ENCODE data around the gene PSMD14.

PSMD14 gene

DNA sequence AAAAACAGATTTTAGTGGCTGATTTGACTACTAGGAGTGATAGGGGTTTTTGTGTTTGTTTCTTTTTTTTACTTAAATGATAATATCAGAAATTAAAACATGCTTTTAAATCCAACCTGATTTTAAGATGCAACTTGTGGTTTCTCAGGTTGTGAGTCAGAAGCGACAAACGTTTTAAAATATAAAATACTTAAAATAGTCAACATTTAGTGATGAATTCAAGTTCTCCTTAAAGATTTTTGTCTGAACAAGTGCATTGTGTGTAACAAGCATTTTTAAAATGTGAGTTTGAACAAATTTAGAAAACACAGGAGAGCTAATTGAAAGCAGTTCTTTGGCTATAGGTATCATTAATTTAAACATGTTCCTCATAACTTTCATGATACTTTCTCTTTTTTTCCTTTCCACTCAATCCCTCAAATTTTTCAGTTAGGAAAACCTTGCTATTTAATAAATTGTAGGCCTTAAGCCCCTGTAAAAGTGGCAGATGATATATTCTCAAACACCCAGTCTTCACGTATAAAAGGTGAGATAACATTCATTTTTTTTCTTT is 111.5 kb downstream of the PSMD14 start:
- DNase-seq (ENCODE audit: low read depth): no peak

GRCh38 chr2:161420406-161421074 is 112.3 kb downstream of the PSMD14 start:
- no peak for DNase-seq (ENCODE audit: low read depth)

DNA sequence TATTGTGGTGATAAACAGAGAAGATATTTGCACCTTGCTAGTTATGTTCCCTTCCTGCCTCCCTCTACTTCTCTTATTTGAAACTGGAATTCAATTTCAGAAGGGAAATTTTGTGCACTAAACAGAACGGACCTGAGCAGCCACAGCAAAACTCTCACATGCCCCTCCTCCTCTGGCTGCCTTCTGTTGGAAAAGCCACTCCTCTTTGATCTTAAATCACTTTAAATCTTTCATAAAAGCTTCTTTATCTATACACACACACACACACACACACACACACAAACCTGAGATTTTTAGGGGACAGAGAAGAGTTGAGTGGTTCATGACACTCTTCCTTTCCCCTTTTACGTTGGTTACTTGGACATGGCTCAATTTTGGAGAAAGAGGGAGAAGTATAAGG is 113.5 kb downstream of the PSMD14 start:
- DNase-seq (ENCODE audit: low read depth): no peak

DNA sequence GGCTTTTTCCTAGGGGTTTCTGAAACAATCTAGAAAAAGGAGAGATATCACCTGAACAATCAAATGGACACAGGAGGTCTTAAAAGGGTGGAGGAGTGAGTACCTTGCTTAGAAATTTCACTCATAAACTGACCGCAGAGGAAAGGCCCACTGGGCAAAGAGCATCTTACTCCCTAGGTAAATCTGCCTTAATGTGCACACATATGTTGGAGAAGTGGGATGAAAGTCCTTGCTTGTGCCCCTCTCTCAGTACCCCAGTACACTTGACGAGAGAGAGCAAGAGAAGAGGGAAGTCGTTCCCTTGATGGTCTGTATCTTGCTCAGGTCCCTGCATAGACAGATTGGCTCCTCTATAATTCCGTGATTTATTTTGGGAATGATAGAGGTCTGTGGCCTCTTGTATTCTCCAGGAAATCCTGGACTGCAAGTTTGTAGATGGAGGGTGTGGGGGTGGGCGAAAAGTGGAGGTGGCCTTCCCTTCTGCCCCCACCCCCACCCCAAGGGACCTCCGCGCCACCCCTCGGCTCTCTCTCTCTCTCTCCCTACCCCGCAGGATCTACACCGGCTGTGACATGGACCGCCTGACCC is 114.7 kb downstream of the PSMD14 start:
- DNase-seq (ENCODE audit: low read depth): no peak

DNA sequence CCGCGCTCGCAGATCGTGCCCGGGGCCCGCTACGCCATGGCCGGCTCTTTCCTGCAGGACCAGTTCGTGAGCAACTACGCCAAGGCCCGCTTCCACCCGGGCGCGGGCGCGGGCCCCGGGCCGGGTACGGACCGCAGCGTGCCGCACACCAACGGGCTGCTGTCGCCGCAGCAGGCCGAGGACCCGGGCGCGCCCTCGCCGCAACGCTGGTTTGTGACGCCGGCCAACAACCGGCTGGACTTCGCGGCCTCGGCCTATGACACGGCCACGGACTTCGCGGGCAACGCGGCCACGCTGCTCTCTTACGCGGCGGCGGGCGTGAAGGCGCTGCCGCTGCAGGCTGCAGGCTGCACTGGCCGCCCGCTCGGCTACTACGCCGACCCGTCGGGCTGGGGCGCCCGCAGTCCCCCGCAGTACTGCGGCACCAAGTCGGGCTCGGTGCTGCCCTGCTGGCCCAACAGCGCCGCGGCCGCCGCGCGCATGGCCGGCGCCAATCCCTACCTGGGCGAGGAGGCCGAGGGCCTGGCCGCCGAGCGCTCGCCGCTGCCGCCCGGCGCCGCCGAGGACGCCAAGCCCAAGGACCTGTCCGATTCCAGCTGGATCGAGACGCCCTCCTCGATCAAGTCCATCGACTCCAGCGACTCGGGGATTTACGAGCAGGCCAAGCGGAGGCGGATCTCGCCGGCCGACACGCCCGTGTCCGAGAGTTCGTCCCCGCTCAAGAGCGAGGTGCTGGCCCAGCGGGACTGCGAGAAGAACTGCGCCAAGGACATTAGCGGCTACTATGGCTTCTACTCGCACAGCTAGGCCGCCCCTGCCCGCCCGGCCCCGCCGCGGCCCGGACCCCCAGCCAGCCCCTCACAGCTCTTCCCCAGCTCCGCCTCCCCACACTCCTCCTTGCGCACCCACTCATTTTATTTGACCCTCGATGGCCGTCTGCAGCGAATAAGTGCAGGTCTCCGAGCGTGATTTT is 115.5 kb downstream of the PSMD14 start:
- DNase-seq (ENCODE audit: low read depth): no peak

GRCh38 chr2:161424394-161424769 is 116.2 kb downstream of the PSMD14 start:
- no peak for DNase-seq (ENCODE audit: low read depth)

DNA sequence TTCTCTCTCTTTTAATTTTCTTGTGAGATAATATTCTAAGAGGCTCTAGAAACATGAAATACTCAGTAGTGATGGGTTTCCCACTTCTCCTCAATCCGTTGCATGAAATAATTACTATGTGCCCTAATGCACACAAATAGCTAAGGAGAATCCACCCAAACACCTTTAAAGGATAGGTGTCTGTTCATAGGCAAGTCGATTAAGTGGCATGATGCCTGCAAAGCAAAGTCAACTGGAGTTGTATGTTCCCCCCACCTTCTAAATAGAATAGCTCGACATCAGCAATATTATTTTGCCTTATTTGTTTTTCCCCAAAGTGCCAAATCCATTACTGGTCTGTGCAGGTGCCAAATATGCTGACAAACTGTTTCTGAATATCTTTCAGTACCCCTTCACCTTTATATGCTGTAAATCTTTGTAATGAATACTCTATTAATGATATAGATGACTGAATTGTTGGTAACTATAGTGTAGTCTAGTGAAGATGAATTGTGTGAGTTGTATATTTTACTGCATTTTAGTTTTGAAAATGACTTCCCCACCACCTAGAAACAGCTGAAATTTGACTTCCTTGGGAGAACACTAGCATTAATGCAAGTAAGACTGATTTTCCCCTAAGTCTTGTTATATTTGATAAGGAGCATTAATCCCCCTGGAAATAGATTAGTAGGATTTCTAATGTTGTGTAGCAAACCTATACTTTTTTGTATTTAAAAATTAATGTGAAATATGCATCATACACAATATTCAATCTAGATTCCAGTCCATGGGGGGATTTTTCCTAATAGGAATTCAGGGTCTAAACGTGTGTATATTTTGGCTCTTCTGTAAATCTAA is 116.9 kb downstream of the PSMD14 start:
- no peak for DNase-seq (ENCODE audit: low read depth)

- no peak for DNase-seq (ENCODE audit: low read depth)
Observed at GRCh38 chr2:161425728-161426454, 117.7 kb downstream of the PSMD14 start.

- no peak for DNase-seq (ENCODE audit: low read depth)
Observed at GRCh38 chr2:161426455-161426921, 118.3 kb downstream of the PSMD14 start.

DNA sequence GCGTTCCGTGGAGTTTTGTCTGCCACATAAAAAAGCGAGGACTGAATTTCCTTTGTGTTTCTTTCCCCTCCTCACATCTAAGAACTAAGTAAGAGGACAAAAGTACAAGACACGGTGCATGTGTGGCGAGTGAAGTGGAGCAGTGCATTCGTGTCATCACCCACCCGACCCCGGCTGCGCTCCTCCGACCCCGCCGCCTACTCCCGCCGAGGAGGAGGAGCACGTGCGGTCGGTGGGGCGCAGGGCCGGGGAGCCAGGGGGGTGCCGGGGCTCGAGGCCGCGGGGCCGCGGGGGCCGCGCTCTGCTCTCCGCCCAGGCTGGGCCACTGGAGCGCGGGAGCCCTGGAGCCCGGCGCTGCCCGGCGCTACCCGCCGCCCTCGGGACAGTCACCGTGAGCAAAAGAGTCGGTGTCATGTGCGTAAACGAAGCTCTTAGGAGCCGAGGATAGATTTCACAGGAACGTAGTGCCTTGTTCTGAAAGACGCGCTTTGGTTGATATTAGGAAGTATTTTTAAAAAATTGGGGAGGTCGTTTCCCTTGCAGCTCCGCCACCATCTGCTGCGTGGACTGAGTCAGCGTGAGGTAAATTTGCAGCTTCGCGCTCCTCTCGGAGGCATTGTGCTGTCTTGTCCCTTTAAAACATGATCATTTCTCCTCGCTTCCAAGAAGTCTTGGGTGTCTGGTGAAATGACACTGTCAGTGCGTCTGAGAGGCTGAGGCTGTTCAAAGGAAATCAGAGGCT is 118.9 kb downstream of the PSMD14 start:
- no peak for DNase-seq (ENCODE audit: low read depth)

DNA sequence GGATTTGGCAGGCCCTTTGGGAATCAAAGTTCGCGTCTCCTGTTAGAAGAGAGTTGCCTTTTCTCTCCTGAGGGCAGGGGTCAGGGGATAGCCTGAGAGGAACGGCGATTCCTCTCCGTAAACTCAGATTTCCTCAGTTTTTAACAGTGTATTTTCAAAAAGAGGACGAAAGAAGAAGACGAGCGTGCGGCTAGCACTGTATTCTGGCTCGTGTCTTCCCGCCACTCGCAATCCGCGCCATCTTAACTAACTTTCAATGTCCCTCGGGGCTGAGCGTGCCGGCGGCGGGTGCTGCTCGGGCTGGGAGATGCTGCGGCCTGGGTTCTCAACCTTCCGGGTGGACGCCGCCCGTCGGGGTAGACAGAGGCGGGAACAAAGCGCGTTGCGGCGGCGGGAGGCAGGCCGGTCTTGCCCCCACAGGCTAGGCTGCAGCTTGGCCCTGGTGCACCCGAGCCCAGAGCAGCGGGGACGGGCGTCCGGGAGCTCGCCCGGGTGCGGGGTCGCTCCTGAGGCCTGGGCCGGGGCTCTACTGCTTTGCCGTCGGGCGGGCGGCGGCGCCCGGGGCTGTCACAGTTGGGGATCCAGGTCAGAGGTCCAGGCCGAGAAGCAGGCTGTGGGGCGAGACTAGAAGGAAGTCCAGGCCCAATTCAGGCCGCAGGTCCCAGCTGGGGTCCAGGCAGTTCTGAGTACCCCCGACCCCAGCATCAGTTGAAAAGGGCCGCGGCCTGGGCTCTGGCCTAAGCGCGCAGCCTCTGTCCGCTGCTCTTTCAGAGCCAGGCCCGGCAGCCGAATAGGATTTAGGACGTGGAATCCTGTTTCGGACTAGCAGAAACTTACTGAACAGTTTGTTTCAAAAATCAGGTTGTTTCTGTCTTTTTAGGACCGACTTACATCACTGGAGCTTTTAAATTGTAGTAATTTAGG is 119.7 kb downstream of the PSMD14 start:
- DNase-seq (ENCODE audit: low read depth): no peak

DNA sequence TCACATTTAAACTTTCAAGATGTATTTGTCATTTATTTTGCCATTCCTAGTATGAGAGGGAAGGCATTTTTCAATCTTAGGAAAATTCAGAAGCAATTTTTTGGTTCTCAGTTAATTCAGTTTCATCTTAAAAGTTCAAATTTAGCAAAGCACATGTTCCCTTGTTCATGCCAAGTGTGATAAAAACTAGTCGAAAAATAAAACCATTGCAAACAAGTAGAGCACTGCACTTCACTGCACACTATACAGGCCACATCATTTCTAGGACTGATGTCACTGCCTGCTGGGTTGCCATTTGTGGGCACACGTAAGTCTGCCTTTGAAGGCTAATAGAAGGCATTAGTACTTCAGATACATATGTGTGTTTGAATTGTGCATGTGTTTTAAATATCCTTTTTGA is 122.2 kb downstream of the PSMD14 start:
- no peak for DNase-seq (ENCODE audit: low read depth)

DNA sequence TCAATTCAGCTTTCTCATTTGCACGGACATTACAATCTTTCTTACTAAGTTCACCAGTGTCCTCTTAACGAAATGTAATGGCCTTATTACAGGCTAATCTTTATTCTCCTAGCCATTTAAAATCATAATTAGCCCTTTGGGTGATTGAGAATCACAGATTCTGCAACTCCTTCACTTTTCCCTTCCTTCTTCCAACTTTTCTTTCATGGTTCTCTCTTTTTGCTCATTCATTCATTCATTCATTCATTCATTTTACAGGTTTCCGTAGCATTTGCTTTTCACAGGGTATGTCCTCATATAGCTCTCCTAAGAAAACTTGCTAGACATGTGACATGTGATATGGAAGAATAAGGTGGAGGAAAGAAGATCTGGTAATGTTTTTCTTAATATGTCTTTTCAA is 123.9 kb downstream of the PSMD14 start:
- DNase-seq (ENCODE audit: low read depth): no peak

DNA sequence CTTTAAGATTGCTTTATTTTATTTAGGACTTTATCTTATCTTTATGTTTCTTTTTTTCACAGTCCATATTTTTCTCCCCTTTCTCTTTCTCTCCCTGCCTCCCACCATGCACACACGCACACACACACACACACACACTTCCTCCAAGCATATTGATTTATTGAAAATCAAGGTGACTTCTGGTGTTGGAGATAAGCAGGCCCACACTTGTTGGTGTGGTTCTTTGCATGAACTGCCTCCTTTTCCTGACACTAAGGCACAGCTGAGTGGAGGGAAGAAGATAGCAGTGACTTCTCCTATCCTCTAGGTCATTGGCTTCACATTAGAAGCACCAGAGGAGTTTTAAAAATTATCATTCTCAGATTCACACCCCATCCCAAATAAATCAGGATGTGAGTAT is 125.9 kb downstream of the PSMD14 start:
- no peak for DNase-seq (ENCODE audit: low read depth)

DNA sequence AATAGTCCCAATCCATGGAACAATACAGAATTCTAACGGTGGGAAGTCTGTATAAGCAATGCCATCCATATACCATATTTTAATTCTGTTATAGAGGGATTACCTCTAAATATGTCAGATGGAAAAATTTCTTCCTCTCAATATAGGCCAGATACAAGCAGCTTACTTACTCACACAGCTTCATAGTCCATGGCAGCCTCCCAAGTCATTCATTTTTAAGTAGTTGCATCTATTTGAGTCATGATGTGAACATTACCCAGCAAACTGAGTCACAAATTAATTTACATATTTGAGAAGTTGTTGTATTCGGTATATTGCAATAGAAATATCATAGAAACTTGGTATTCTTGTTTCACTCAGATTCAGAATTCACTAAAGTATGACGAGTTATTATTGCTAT is 128.2 kb downstream of the PSMD14 start:
- no peak for DNase-seq (ENCODE audit: low read depth)

DNA sequence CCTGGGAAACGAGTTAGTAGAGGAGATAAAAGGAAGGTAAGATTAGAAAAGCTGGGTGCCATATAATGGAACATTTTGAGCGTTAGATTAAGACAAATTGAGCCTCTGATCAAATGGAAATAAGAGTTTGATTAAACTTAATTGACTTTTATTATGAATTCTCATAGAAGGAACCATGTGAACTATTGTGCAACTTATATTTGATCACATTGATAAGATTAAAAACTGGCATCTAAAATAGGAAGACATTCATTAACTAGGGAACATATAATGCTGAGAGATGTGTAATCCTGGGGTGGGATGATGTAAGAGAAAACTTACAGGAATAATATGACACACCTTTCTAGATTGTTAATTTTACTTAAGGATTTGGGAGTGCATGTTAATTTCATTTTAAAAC is 130.4 kb downstream of the PSMD14 start:
- no peak for DNase-seq (ENCODE audit: low read depth)

GRCh38 chr2:161445097-161445496 is 136.9 kb downstream of the PSMD14 start:
- no peak for DNase-seq (ENCODE audit: low read depth)

DNA sequence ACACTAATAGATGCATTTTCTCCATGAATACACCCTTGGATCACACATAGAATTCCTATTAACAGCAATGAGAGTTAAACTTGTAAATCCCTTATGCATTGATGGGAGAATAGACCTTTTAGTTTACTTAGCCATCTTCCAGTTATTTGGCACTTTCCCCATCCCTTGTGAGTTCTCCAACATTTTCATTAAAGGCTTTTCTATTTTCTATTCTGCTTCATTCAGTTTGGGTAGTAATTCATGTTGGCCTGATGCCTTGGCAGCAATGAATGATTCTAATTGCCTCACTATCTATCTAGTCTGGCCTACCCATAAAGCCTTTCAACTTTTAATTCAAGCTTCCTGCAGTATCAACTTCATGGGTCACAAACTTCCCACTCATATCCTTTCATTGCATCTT is 140.2 kb downstream of the PSMD14 start:
- DNase-seq (ENCODE audit: low read depth): no peak

Measured in stimulated activated CD8-positive, alpha-beta memory T cell treated with anti-CD3 and anti-CD28 coated beads, Interleukin-7, amount 100 ng/mL, for 24 hours (primary cell).